22Rv1 (cell line): Measurements from ENCODE around the gene SON.

Experiments
- ZFX ChIP-seq: fragments of 450-650 bp; IDR thresholded peaks from 2 replicates; pipeline ENCODE4 v1.6.1; 2017; ENCODE audit warnings: antibody characterized with exemption, borderline replicate concordance
- TF ChIP-seq, protein P1 (sequence below): fragments of 450-650 bp; IDR thresholded peaks from 2 replicates; pipeline ENCODE4 v1.5.1; 2017; ENCODE audit warnings: mild to moderate bottlenecking

DNA sequence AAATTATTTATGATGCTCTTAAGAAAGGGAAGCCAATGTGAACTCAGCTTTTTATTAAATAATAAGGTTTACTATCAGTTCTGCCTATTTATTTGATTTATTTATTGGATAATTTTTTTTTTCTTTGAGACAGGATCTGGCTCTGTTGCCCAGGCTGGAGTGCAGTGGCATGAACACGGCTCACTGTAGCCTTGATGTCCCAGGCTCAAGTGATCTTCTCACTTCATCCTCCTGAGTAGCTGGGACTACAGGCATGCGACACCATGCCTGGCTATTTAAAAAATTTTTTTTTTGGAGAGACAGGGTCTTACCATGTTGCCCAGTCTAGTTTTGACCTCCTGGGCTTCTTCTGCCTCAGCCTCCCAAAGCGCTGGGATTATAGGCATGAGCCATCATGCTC, 30.4 kb upstream of the SON start:
- TF ChIP-seq, protein P1, sequence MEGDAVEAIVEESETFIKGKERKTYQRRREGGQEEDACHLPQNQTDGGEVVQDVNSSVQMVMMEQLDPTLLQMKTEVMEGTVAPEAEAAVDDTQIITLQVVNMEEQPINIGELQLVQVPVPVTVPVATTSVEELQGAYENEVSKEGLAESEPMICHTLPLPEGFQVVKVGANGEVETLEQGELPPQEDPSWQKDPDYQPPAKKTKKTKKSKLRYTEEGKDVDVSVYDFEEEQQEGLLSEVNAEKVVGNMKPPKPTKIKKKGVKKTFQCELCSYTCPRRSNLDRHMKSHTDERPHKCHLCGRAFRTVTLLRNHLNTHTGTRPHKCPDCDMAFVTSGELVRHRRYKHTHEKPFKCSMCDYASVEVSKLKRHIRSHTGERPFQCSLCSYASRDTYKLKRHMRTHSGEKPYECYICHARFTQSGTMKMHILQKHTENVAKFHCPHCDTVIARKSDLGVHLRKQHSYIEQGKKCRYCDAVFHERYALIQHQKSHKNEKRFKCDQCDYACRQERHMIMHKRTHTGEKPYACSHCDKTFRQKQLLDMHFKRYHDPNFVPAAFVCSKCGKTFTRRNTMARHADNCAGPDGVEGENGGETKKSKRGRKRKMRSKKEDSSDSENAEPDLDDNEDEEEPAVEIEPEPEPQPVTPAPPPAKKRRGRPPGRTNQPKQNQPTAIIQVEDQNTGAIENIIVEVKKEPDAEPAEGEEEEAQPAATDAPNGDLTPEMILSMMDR: no peak
- TF ChIP-seq ZFX: no peak
